ENCODE measurements around the gene TTC33. TPM values are rescaled to one million over a fixed set of nuclear protein-coding genes. Genes with fewer than 3 reads are reported as not detected.
A peak's percentile ranks its signal among the peaks of the same experiment; 100 is the strongest.

TTC33 gene
- total RNA-seq, 1 donor from 2014 or later, result 7.6 TPM

- peak; percentile 50 for DNase-seq (ENCODE audit: low read depth)
- peak overlapping the region; percentile 90 for H3K4me3 ChIP-seq (ENCODE audit: low read depth, low read length)
- peak; percentile 76 for TF ChIP-seq CTCF (conservative IDR thresholded peaks at IDR 0.05; ENCODE audit: low read depth, low read length)
These were observed 711 bp downstream of the TTC33 start for GRCh38 chr5:40755093-40755406.

DNA sequence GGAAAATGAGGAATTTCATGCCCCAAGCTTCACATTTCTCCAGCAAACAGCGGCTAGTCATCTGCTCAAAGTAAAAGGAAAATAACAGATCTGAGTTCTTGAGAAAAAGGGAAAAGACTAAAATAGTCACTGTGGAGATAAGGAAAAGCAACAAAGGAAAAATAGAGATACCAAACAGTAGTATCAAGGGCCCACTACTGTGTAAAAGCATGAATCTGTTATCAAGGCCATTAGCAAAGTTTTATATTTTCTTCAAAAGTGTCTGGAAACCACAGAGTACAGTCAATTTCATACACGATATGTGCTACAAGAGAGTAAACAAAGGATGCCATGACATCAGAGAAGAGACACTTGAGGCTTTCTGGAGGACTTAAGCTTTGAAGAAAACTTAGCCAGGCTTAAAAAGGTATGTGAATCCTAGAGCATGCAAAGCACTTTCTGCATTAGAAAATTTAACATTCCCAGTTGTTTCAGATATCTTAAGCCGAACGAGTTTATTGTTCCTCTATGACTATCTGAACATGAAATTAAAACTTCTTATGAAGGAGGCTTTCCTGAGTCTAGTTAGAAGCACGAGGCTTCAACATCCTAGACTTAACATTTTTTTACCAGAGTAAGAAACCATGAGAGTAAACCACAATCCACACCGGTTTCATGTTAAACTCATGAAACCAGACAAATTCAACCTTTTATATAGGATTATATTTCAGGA, 1.2 kb downstream of the TTC33 start:
- peak overlapping the region; percentile 90 for H3K4me3 ChIP-seq (ENCODE audit: low read depth, low read length)
- peak; percentile 4 for DNase-seq (ENCODE audit: low read depth)
- TF ChIP-seq CTCF (conservative IDR thresholded peaks at IDR 0.05; ENCODE audit: low read depth, low read length), result no peak

DNA sequence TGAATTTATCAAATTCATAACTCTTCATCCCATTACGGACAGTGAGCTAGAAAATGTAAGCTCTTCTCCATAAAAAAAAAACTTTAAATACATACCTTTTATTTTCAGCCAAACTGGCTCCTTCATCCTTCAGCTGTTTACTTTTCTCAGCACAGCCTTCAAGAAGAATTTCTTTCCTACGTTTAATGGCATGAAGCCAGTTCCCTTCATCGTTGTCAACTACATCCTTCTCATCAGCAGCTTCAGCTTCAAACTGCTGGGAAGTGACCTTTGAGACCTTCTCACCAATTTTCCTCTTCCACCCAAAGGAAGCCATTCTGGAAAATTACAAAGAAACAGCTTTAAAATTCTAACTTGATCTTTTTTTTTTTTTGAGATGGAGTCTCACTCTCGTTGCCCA, 9.1 kb downstream of the TTC33 start:
- TF ChIP-seq CTCF (conservative IDR thresholded peaks at IDR 0.05; ENCODE audit: low read depth, low read length), result no peak
- no peak for DNase-seq (ENCODE audit: low read depth)
- no peak overlapping the region for H3K4me3 ChIP-seq (ENCODE audit: low read depth, low read length)

DNA sequence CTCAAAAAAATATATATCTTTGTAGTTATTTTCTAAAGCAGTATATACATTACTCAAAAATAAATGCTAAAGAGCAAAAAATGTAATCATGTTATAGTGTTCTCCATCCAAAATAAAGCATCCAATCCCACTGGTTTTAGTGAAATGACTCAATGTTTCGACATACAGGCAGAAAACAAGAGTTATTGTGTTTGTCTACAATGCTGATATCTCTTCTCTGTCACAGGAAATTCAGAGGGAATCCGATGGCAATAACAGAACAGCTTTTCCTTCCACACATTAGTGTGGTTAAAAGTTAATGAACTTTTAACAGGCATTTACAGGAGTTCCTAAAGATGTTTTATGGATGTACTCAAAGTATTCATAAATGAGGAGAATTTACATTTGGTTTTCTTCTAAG, 12.0 kb downstream of the TTC33 start:
- no peak overlapping the region for H3K4me3 ChIP-seq (ENCODE audit: low read depth, low read length)
- no peak for TF ChIP-seq CTCF (conservative IDR thresholded peaks at IDR 0.05; ENCODE audit: low read depth, low read length)
- DNase-seq (ENCODE audit: low read depth), result no peak

DNA sequence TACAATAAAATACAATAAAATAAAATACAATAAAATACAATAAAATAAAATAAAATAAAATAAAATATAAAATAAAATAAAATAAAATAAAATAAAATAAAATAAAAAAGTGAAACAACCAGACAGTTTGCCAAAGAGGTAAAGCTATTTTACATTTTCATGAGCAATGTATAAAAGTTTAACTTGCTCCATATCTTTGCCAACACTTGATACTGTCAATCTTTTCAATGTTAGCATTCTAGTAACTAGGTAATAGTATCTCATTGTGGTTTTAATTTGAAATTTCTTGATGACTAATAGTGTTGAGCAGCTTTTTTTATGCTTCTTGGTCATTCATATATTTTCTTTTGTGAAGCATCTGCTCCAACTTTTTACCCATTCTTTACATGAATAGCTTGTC, 17.3 kb downstream of the TTC33 start:
- TF ChIP-seq CTCF (conservative IDR thresholded peaks at IDR 0.05; ENCODE audit: low read depth, low read length), result no peak
- DNase-seq (ENCODE audit: low read depth), result no peak
- H3K4me3 ChIP-seq (ENCODE audit: low read depth, low read length), result no peak overlapping the region

- peak; percentile 26 for DNase-seq (ENCODE audit: low read depth)
- TF ChIP-seq CTCF (conservative IDR thresholded peaks at IDR 0.05; ENCODE audit: low read depth, low read length), result peak; percentile 76
- no peak overlapping the region for H3K4me3 ChIP-seq (ENCODE audit: low read depth, low read length)
These were observed 19.5 kb downstream of the TTC33 start for GRCh38 chr5:40736103-40736875.
